DOHH2 (cell line): ENCODE measurements around the gene KRTAP17-1.

ENCODE experiments used
- EZH2phosphoT487 ChIP-seq: fragments of 200-600 bp; sonication (generic); IDR thresholded peaks from 2 replicates; pipeline ENCODE4 v1.6.1; 2017; ENCODE audit warnings: borderline replicate concordance, mild to moderate bottlenecking, antibody characterized with exemption, low read length, moderate library complexity, mixed read lengths
- TF ChIP-seq, protein P1 (sequence below): fragments of 200-600 bp; sonication (generic); IDR thresholded peaks from one replicate; pipeline ENCODE4 v1.5.1; 2014; ENCODE audit warnings: antibody characterized with exemption, mild to moderate bottlenecking, low read depth, low read length; ENCODE audit not compliant: poor library complexity, severe bottlenecking

DNA sequence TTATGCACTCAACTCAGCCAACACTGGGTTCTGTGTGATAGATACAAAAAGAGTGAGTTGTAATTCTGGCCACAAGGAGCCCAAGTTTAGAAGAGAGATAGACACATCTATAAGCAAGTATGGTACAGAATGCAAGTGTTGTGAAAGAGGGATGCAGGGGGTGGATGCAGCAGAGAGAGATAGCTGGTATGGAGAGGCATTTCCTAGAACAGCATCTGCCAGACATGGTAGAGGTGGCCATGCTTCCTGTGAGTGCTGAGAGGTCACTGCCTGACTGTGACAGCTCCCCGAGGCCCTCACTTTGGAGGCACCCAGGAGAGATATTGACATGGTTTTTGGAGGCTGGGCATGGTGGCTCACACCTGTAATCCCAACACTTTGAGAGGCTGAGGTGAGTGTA lies 4.4 kb downstream of the KRTAP17-1 start:
- TF ChIP-seq, protein P1, sequence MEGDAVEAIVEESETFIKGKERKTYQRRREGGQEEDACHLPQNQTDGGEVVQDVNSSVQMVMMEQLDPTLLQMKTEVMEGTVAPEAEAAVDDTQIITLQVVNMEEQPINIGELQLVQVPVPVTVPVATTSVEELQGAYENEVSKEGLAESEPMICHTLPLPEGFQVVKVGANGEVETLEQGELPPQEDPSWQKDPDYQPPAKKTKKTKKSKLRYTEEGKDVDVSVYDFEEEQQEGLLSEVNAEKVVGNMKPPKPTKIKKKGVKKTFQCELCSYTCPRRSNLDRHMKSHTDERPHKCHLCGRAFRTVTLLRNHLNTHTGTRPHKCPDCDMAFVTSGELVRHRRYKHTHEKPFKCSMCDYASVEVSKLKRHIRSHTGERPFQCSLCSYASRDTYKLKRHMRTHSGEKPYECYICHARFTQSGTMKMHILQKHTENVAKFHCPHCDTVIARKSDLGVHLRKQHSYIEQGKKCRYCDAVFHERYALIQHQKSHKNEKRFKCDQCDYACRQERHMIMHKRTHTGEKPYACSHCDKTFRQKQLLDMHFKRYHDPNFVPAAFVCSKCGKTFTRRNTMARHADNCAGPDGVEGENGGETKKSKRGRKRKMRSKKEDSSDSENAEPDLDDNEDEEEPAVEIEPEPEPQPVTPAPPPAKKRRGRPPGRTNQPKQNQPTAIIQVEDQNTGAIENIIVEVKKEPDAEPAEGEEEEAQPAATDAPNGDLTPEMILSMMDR, result no peak
- TF ChIP-seq EZH2phosphoT487, result no peak
